PC-3 (cell line): ENCODE data around the gene OCA2. TPM values are rescaled to one million over a fixed set of nuclear protein-coding genes. Genes with fewer than 3 reads are reported as not detected.
"Not testable (repeated sequence)": the region's sequence is repeated elsewhere in the genome, so short reads cannot be mapped to it uniquely, and the experiment has no call there.

Experiments
- ATAC-seq: fragments of 200-7000 bp; cut with Tn5 transposase; 2 replicates; pipeline ENCODE4 v1.9.1; 2020; ENCODE audit warnings: mild to moderate bottlenecking, moderate library complexity
- BruUV-seq: library from RNA; stranded (reverse); fragments of 400-500 nt; replicated peaks from 2 replicates; lab custom pipeline; 2021; lab: Mats Ljungman, UMichigan
- CTCF ChIA-PET: fragments of 300-600 bp; sonication (Branson Sonifier 250); formaldehyde crosslinking; loops from one replicate; lab custom pipeline; 2022; ENCODE audit warnings: antibody characterized with exemption; lab: Charles Lee
- POLR2A ChIA-PET: fragments of 300-600 bp; sonication (Branson Sonifier 250); formaldehyde crosslinking; loops from one replicate; lab custom pipeline; 2022; ENCODE audit warnings: antibody characterized with exemption; ENCODE audit not compliant: unreplicated experiment; lab: Charles Lee
- DNase-seq: peaks from one replicate; pipeline ENCODE4 v3.0.0-alpha.2; 2015
- H2AFZ ChIP-seq: fragments of 300-600 bp; sonication (generic); 2 replicates; pipeline ENCODE4 v1.6.0; 2016; ENCODE audit warnings: antibody characterized with exemption, low read length
- H3F3A ChIP-seq: fragments of 300-600 bp; sonication (generic); one replicate; pipeline ENCODE4 v1.6.0; 2017; ENCODE audit warnings: antibody characterized with exemption, low read length, control low read depth, mild to moderate bottlenecking; ENCODE audit not compliant: unreplicated experiment
- H3K27ac ChIP-seq: fragments of 300-600 bp; sonication (generic); 2 replicates; pipeline ENCODE4 v1.5.1; 2016; ENCODE audit warnings: mild to moderate bottlenecking, low read length
- H3K27me3 ChIP-seq: fragments of 300-600 bp; sonication (generic); 2 replicates; pipeline ENCODE4 v1.6.1; 2016; ENCODE audit warnings: low read length, mixed read lengths
- H3K36me3 ChIP-seq: fragments of 300-600 bp; sonication (generic); 2 replicates; pipeline ENCODE4 v1.6.1; 2016; ENCODE audit warnings: low read depth, mixed run types, low read length, mixed read lengths
- H3K4me1 ChIP-seq: fragments of 300-600 bp; sonication (generic); 2 replicates; pipeline ENCODE4 v1.5.1; 2016; ENCODE audit warnings: low read length; ENCODE audit not compliant: insufficient read depth
- H3K4me2 ChIP-seq: fragments of 300-600 bp; sonication (generic); 2 replicates; pipeline ENCODE4 v1.6.0; 2016; ENCODE audit warnings: low read length
- H3K4me3 ChIP-seq: fragments of 300-600 bp; sonication (generic); 2 replicates; pipeline ENCODE4 v1.5.1; 2016; ENCODE audit warnings: mild to moderate bottlenecking, low read length, mixed read lengths
- H3K79me2 ChIP-seq: fragments of 300-600 bp; sonication (generic); 2 replicates; pipeline ENCODE4 v1.6.1; 2017; ENCODE audit warnings: low read length, mixed read lengths
- H3K9ac ChIP-seq: fragments of 300-600 bp; sonication (generic); 2 replicates; pipeline ENCODE4 v1.6.0; 2016; ENCODE audit warnings: mild to moderate bottlenecking, low read length
- H3K9me2 ChIP-seq: fragments of 300-600 bp; sonication (generic); replicated peaks from 2 replicates; pipeline ENCODE4 v1.6.1; 2016; ENCODE audit warnings: mixed run types, low read length, mixed read lengths
- H3K9me3 ChIP-seq: fragments of 300-600 bp; sonication (generic); 2 replicates; pipeline ENCODE4 v1.6.1; 2016; ENCODE audit warnings: low read length, mixed read lengths
- H4K20me1 ChIP-seq: fragments of 300-600 bp; sonication (generic); 2 replicates; pipeline ENCODE4 v1.6.1; 2016; ENCODE audit warnings: low read length, mixed read lengths
- EZH2 ChIP-seq: fragments of 300-600 bp; sonication (generic); IDR thresholded peaks from one replicate; pipeline ENCODE4 v1.6.1; 2017; ENCODE audit warnings: antibody characterized with exemption, mild to moderate bottlenecking, low read length; ENCODE audit not compliant: unreplicated experiment
- EZH2phosphoT487 ChIP-seq: fragments of 300-600 bp; sonication (generic); IDR thresholded peaks from 2 replicates; pipeline ENCODE4 v1.6.1; 2018; ENCODE audit warnings: mild to moderate bottlenecking, antibody characterized with exemption, low read length, borderline replicate concordance
- intact Hi-C: fragments of 100-400 bp; cut with micrococcal nuclease; formaldehyde crosslinking; loops from 2 replicates; pipeline ENCODE4 v1.9.0; 2023
- total RNA-seq: library from RNA; depleted of rRNA; stranded (reverse); fragments of >200 nt; gene quantifications from 2 replicates; pipeline ENCODE4 v1.2.3, GENCODE V29; 2014
- TF ChIP-seq, protein P1 (sequence below): fragments of 300-600 bp; sonication (generic); conservative IDR thresholded peaks from 2 replicates; pipeline ENCODE4 v1.5.1; 2017; ENCODE audit warnings: antibody characterized with exemption, low read depth, mild to moderate bottlenecking, low read length

Gene OCA2
- total RNA-seq, 1 experiment from 2014 or later = not detected

DNA sequence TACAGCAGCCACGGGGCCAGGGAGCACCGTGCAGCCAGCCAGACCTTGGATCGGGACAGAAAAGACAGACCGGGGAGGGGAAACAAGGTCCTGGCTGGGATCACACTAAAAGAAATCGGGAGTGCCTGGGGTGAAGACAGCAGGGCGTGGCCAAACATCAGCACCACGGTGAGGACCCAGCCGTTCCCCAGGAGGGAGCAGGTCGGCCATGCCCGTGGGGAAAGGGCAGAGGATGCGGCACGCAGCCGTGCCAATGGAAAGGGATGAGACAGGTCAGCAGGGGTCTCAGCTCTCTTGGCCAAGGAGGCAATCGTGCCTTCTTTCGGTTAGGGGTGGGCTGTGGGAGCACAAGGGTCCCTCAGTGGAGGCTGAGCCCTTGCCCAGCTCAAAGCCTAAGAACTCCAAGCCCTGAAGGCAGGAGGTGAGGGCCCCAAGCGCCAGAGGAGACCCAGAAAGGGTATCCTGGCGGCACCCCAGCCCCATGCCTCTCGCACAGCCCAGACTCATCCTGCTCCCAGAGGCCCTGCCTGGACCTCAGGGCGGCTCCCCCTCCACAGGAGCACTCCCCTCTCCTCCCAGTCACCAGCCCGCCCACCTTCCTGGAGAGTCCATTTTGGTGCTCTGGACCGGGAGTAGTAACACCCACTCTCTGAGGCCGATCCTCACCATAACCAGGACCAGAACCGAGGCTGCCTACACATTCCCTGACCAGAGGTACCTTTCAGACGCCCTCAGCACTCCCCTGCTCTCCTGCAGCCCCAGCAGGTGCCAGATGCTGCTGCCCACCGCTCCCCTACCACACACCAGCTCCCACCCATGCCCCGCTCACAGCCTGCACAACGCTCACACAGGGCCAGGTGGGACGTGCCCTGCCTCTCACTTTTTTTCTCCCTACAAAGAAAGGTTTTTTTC lies 23.2 kb upstream of the OCA2 start:
- Histone ChIP-seq H3K36me3 (peaks cover 26% of the 10 kb centered on the region; the same call in 1 of the 2 replicates), H4K20me1 (no peaks in the 10 kb centered on the region; the same call in 1 of the 2 replicates), H3K4me3 (no peak overlapping the region), H3K4me1 (no peaks in the 10 kb centered on the region), H3K9me2 (no peaks in the 10 kb centered on the region), H3K27ac (no peak overlapping the region), H3F3A (no peaks in the 10 kb centered on the region), H3K27me3 (no peaks in the 10 kb centered on the region), H2AFZ (no peak overlapping the region), H3K79me2 (no peaks in the 10 kb centered on the region), H3K4me2 (no peak overlapping the region), H3K9ac (no peak overlapping the region), H3K9me3 (no peaks in the 10 kb centered on the region)
- no peak for DNase-seq
- intact Hi-C loops = no loop called here
- POLR2A ChIA-PET = no interaction called here
- TF ChIP-seq EZH2phosphoT487 (no peak), EZH2 (no peak)
- TF ChIP-seq, protein P1, sequence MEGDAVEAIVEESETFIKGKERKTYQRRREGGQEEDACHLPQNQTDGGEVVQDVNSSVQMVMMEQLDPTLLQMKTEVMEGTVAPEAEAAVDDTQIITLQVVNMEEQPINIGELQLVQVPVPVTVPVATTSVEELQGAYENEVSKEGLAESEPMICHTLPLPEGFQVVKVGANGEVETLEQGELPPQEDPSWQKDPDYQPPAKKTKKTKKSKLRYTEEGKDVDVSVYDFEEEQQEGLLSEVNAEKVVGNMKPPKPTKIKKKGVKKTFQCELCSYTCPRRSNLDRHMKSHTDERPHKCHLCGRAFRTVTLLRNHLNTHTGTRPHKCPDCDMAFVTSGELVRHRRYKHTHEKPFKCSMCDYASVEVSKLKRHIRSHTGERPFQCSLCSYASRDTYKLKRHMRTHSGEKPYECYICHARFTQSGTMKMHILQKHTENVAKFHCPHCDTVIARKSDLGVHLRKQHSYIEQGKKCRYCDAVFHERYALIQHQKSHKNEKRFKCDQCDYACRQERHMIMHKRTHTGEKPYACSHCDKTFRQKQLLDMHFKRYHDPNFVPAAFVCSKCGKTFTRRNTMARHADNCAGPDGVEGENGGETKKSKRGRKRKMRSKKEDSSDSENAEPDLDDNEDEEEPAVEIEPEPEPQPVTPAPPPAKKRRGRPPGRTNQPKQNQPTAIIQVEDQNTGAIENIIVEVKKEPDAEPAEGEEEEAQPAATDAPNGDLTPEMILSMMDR = no peak
- ATAC-seq = no peak
- no TSS peak for BruUV-seq
- CTCF ChIA-PET = no interaction called here

DNA sequence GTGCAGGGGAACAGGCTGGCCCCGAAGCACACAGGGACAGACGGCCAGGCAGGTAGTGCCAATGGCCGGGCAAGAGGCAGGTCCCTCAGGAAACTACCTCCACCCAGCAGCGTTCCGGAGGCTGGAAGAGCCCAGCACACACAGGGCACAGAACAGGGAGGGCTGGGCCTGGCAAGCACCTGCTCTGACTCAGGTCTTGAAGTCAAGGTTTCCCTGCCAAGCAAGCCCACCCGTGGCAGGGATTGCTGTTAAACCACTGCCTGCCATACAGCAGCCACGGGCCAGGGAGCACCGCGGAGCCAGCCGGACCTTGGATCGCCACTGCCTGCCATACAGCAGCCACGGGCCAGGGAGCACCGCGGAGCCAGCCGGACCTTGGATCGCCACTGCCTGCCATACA lies 22.5 kb upstream of the OCA2 start:
- H3F3A ChIP-seq, H3K4me1 ChIP-seq, DNase-seq, H3K27ac ChIP-seq, ATAC-seq, H3K9ac ChIP-seq, H3K79me2 ChIP-seq, BruUV-seq, intact Hi-C loops, H2AFZ ChIP-seq, H3K9me2 ChIP-seq, H3K4me2 ChIP-seq, H3K27me3 ChIP-seq, POLR2A ChIA-PET, H4K20me1 ChIP-seq, H3K9me3 ChIP-seq, H3K4me3 ChIP-seq, CTCF ChIA-PET: not testable (repeated sequence)
- peaks cover 26% of the 10 kb centered on the region; the same call in 1 of the 2 replicates for H3K36me3 ChIP-seq

DNA sequence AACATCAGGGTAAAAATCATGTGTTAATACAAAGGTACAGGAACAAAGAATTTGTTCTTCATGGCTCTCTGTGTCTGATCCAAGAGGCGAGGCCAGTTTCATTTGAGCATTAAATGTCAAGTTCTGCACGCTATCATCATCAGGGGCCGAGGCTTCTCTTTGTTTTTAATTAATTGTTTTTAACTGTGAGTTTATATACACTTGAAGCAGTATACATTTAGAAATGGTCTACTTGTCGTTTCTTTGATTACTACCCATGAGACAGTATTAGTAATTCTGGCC lies 21.2 kb upstream of the OCA2 start:
- no peaks in the 10 kb centered on the region for H3K9me2 ChIP-seq
- no peak overlapping the region for H3K4me3 ChIP-seq
- no peak for DNase-seq
- no peaks in the 10 kb centered on the region for H3K27me3 ChIP-seq
- H3K4me2 ChIP-seq = no peak overlapping the region
- ATAC-seq = no peak
- H3K9ac ChIP-seq = no peak overlapping the region
- H3F3A ChIP-seq = no peaks in the 10 kb centered on the region
- peaks cover 26% of the 10 kb centered on the region; the same call in 1 of the 2 replicates for H3K36me3 ChIP-seq
- no peak overlapping the region for H3K27ac ChIP-seq
- ChIA-PET CTCF (no interaction called here), POLR2A (no interaction called here)
- no peaks in the 10 kb centered on the region for H3K9me3 ChIP-seq
- no peaks in the 10 kb centered on the region for H3K79me2 ChIP-seq
- intact Hi-C loops = no loop called here
- no peak overlapping the region for H2AFZ ChIP-seq
- TF ChIP-seq, protein P1 = no peak
- TF ChIP-seq EZH2phosphoT487 (no peak), EZH2 (no peak)
- no TSS peak for BruUV-seq
- H3K4me1 ChIP-seq = no peaks in the 10 kb centered on the region
- no peaks in the 10 kb centered on the region for H4K20me1 ChIP-seq
